Neural progenitor cell (in vitro differentiated cells): ENCODE measurements around the gene RFX8. TPM values are rescaled to one million over a fixed set of nuclear protein-coding genes. Genes with fewer than 3 reads are reported as not detected.

Experiments used
- DNase-seq: peaks from one replicate; pipeline ENCODE4 v3.0.0-alpha.2; 2016; ENCODE audit warnings: low spot score
- H2AFZ ChIP-seq: fragments of 200-600 bp; sonication (generic); replicated peaks from 2 replicates; pipeline ENCODE4 v1.6.1; 2016; ENCODE audit warnings: antibody characterized with exemption
- H3F3A ChIP-seq: fragments of 200-600 bp; sonication (generic); 2 replicates; pipeline ENCODE4 v1.6.1; 2016; ENCODE audit warnings: antibody characterized with exemption, low read depth
- H3K27ac ChIP-seq: fragments of 200-600 bp; sonication (generic); 2 replicates; pipeline ENCODE4 v1.5.1; 2016; ENCODE audit warnings: mild to moderate bottlenecking
- H3K27me3 ChIP-seq: fragments of 200-600 bp; sonication (generic); 2 replicates; pipeline ENCODE4 v1.6.1; 2016; ENCODE audit warnings: mild to moderate bottlenecking, moderate library complexity
- H3K36me3 ChIP-seq: fragments of 200-600 bp; sonication (generic); 2 replicates; pipeline ENCODE4 v1.5.1; 2016
- H3K4me1 ChIP-seq: fragments of 200-600 bp; sonication (generic); 2 replicates; pipeline ENCODE4 v1.6.1; 2016; ENCODE audit warnings: mixed run types
- H3K4me2 ChIP-seq: fragments of 200-600 bp; sonication (generic); 2 replicates; pipeline ENCODE4 v1.6.1; 2016
- H3K4me3 ChIP-seq: fragments of 200-600 bp; sonication (generic); 2 replicates; pipeline ENCODE4 v1.5.1; 2016
- H3K79me2 ChIP-seq: fragments of 200-600 bp; sonication (generic); 2 replicates; pipeline ENCODE4 v1.6.1; 2016; ENCODE audit warnings: low read depth
- H3K9ac ChIP-seq: fragments of 200-600 bp; sonication (generic); 2 replicates; pipeline ENCODE4 v1.6.1; 2016
- H3K9me3 ChIP-seq: fragments of 200-600 bp; sonication (generic); 2 replicates; pipeline ENCODE4 v1.5.1; 2016; ENCODE audit warnings: low read depth
- H4K20me1 ChIP-seq: fragments of 200-600 bp; sonication (generic); 2 replicates; pipeline ENCODE4 v1.6.1; 2016; ENCODE audit warnings: low read depth
- H3K27ac Mint-ChIP-seq: 3 replicates; pipeline ENCODE4 v1.8.0; 2021; ENCODE audit warnings: mixed read lengths
- H3K27me3 Mint-ChIP-seq: 2 replicates; pipeline ENCODE4 v1.8.0; 2022; ENCODE audit warnings: low read depth, mild to moderate bottlenecking, inconsistent platforms, moderate library complexity, mixed read lengths; ENCODE audit not compliant: insufficient read depth
- H3K36me3 Mint-ChIP-seq: 3 replicates; pipeline ENCODE4 v1.8.0; 2021; ENCODE audit warnings: mixed read lengths
- H3K4me1 Mint-ChIP-seq: 3 replicates; pipeline ENCODE4 v1.8.0; 2021; ENCODE audit warnings: mixed read lengths
- H3K4me3 Mint-ChIP-seq: 3 replicates; pipeline ENCODE4 v1.8.0; 2021; ENCODE audit warnings: mild to moderate bottlenecking, moderate library complexity, mixed read lengths
- H3K9me3 Mint-ChIP-seq: 3 replicates; pipeline ENCODE4 v1.8.0; 2020; ENCODE audit warnings: mixed read lengths
- CTCF ChIP-seq: fragments of 200-600 bp; sonication (generic); IDR thresholded peaks from 2 replicates; pipeline ENCODE4 v1.5.1; 2017; ENCODE audit warnings: antibody characterized with exemption, mild to moderate bottlenecking
- EZH2 ChIP-seq: fragments of 200-600 bp; sonication (generic); IDR thresholded peaks from 2 replicates; pipeline ENCODE4 v1.6.1; 2017; ENCODE audit warnings: antibody characterized with exemption, mild to moderate bottlenecking, moderate library complexity
- EZH2phosphoT487 ChIP-seq: fragments of 200-600 bp; sonication (generic); IDR thresholded peaks from 2 replicates; pipeline ENCODE4 v1.6.1; 2017; ENCODE audit warnings: antibody characterized with exemption
- total RNA-seq: library from RNA; depleted of rRNA; stranded (reverse); fragments of >200 nt; gene quantifications from 2 replicates; pipeline ENCODE4 v1.2.3, GENCODE V29; 2015; ENCODE audit warnings: low replicate concordance

Gene RFX8
- total RNA-seq, 1 donor from 2014 or later: 0.37 TPM

GRCh38 chr2:101479810-101480209 lies 4.9 kb upstream of the RFX8 start:
- H3K9me3 Mint-ChIP-seq: no peaks in the 10 kb centered on the region
- H3K4me2 ChIP-seq: peak overlapping the region; percentile 42
- H3K27ac Mint-ChIP-seq: no peak overlapping the region
- no peak for DNase-seq
- no peak overlapping the region for H3K9ac ChIP-seq
- H3K27me3 Mint-ChIP-seq: peaks cover 6% of the 10 kb centered on the region
- peaks cover 23% of the 10 kb centered on the region for H3F3A ChIP-seq
- H3K27me3 ChIP-seq: peaks cover 11% of the 10 kb centered on the region
- peak overlapping the region; percentile 4 for H3K27ac ChIP-seq
- TF ChIP-seq CTCF (no peak), EZH2phosphoT487 (no peak)
- H3K4me1 Mint-ChIP-seq: peaks cover 14% of the 10 kb centered on the region
- H3K36me3 ChIP-seq: no peaks in the 10 kb centered on the region
- H3K9me3 ChIP-seq: no peaks in the 10 kb centered on the region
- no peak overlapping the region for H3K4me3 ChIP-seq
- no peak overlapping the region for H3K4me3 Mint-ChIP-seq
- peaks cover 22% of the 10 kb centered on the region for H3K4me1 ChIP-seq
- no peak overlapping the region for H2AFZ ChIP-seq
- no peaks in the 10 kb centered on the region for H4K20me1 ChIP-seq
- H3K79me2 ChIP-seq: no peaks in the 10 kb centered on the region
- no peaks in the 10 kb centered on the region for H3K36me3 Mint-ChIP-seq

- no peaks in the 10 kb centered on the region for H3K79me2 ChIP-seq
- Mint-ChIP-seq H3K36me3 (no peaks in the 10 kb centered on the region), H3K27me3 (peaks cover 7% of the 10 kb centered on the region), H3K4me1 (peaks cover 14% of the 10 kb centered on the region), H3K27ac (no peak overlapping the region), H3K4me3 (no peak overlapping the region), H3K9me3 (no peaks in the 10 kb centered on the region)
- no peaks in the 10 kb centered on the region for H3K36me3 ChIP-seq
- DNase-seq: peak; percentile 75
- H3K4me3 ChIP-seq: no peak overlapping the region
- H3K4me1 ChIP-seq: peaks cover 22% of the 10 kb centered on the region
- H3K27ac ChIP-seq: no peak overlapping the region
- peak overlapping the region; percentile 42 for H3K4me2 ChIP-seq
- H3K9me3 ChIP-seq: no peaks in the 10 kb centered on the region
- peaks cover 16% of the 10 kb centered on the region for H3K27me3 ChIP-seq
- H3F3A ChIP-seq: peaks cover 24% of the 10 kb centered on the region
- no peaks in the 10 kb centered on the region for H4K20me1 ChIP-seq
- no peak for TF ChIP-seq EZH2phosphoT487
- no peak for TF ChIP-seq CTCF
- no peak for TF ChIP-seq EZH2
- H3K9ac ChIP-seq: no peak overlapping the region
- no peak overlapping the region for H2AFZ ChIP-seq
These were observed 4.4 kb upstream of the RFX8 start for GRCh38 chr2:101479328-101479727.

- Histone ChIP-seq H3K79me2 (no peaks in the 10 kb centered on the region), H3K9ac (no peak overlapping the region), H3K4me2 (peak overlapping the region; percentile 42), H4K20me1 (no peaks in the 10 kb centered on the region), H3K9me3 (no peaks in the 10 kb centered on the region), H3F3A (peaks cover 24% of the 10 kb centered on the region), H3K27ac (no peak overlapping the region), H3K4me1 (peaks cover 26% of the 10 kb centered on the region), H3K27me3 (peaks cover 25% of the 10 kb centered on the region), H3K4me3 (no peak overlapping the region), H3K36me3 (no peaks in the 10 kb centered on the region), H2AFZ (no peak overlapping the region)
- TF ChIP-seq EZH2 (no peak), CTCF (no peak), EZH2phosphoT487 (no peak)
- no peak for DNase-seq
- Mint-ChIP-seq H3K4me1 (peaks cover 17% of the 10 kb centered on the region), H3K27ac (no peak overlapping the region), H3K36me3 (no peaks in the 10 kb centered on the region), H3K27me3 (peaks cover 11% of the 10 kb centered on the region), H3K4me3 (no peak overlapping the region), H3K9me3 (no peaks in the 10 kb centered on the region)
These were observed 3.5 kb upstream of the RFX8 start for GRCh38 chr2:101478181-101479001.
